Uterus (tissue), 2 donors: Measurements from ENCODE around the gene HPSE.

Source experiments
- POLR2A ChIP-seq, 2 donors: fragments of 450-650 bp; IDR thresholded peaks; one replicate each; pipeline ENCODE4 v1.6.1; 2016; ENCODE audit warnings: antibody characterized with exemption in 2 of 2, mild to moderate bottlenecking in 1 of 2, moderate library complexity in 1 of 2
- TF ChIP-seq, protein P1 (sequence below), 4 experiments: fragments of 200-600 bp in 2 of 4; fragments of 450-650 bp in 2 of 4; sonication (generic) in 2 of 4; IDR thresholded peaks; one replicate each; pipeline ENCODE4 v1.5.1; 2016 to 2019; ENCODE audit warnings: antibody characterized with exemption in 4 of 4, mild to moderate bottlenecking in 2 of 4, moderate library complexity in 1 of 4

DNA sequence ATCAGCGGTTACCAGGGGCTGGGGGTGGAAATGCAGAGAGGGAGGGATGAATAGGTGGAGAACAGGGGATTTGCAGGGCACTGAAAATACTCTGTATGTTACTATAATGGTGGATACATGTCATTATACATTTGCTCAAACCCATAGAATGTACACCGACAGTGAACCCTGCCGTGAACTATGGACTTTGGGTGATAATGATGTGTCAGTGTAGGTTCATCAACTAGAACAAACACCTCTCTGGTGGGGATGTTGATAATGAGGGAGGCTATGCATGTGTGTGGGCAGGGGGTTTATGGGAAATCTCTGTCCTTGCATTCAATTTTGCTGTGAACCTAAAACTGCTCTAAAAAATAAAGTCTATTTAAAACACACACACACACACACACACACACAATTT is 11.5 kb downstream of the HPSE start:
- TF ChIP-seq, protein P1, sequence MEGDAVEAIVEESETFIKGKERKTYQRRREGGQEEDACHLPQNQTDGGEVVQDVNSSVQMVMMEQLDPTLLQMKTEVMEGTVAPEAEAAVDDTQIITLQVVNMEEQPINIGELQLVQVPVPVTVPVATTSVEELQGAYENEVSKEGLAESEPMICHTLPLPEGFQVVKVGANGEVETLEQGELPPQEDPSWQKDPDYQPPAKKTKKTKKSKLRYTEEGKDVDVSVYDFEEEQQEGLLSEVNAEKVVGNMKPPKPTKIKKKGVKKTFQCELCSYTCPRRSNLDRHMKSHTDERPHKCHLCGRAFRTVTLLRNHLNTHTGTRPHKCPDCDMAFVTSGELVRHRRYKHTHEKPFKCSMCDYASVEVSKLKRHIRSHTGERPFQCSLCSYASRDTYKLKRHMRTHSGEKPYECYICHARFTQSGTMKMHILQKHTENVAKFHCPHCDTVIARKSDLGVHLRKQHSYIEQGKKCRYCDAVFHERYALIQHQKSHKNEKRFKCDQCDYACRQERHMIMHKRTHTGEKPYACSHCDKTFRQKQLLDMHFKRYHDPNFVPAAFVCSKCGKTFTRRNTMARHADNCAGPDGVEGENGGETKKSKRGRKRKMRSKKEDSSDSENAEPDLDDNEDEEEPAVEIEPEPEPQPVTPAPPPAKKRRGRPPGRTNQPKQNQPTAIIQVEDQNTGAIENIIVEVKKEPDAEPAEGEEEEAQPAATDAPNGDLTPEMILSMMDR (IDR thresholded peaks at IDR 0.05) = no peak
- TF ChIP-seq POLR2A (IDR thresholded peaks at IDR 0.05) = no peak
